WTC11 (cell line): ENCODE data around the gene ZCCHC2. TPM values are rescaled to one million over a fixed set of nuclear protein-coding genes. Genes with fewer than 3 reads are reported as not detected.

Experiments used
- ATAC-seq: fragments of 200-7000 bp; cut with Tn5 transposase; 2 replicates; pipeline ENCODE4 v1.10.0; 2021; ENCODE audit warnings: mild to moderate bottlenecking, moderate library complexity
- CTCF ChIA-PET: fragments of 300-600 bp; sonication (Branson Sonifier 250); formaldehyde crosslinking; loops from one replicate; lab custom pipeline; 2021; ENCODE audit warnings: antibody characterized with exemption; lab: Charles Lee
- POLR2A ChIA-PET: fragments of 350-600 bp; sonication (Branson Sonifier 250); formaldehyde crosslinking; loops from one replicate; lab custom pipeline; 2021; ENCODE audit warnings: antibody characterized with exemption; lab: Charles Lee
- DNase-seq: peaks from one replicate; pipeline ENCODE4 v3.0.0; 2021; ENCODE audit warnings: low spot score
- H3K27ac Mint-ChIP-seq: 2 replicates; pipeline ENCODE4 v1.8.0; 2021; ENCODE audit warnings: mixed read lengths
- H3K27me3 Mint-ChIP-seq: 2 replicates; pipeline ENCODE4 v1.8.0; 2021; ENCODE audit warnings: low read depth, mild to moderate bottlenecking, moderate library complexity, mixed read lengths
- H3K36me3 Mint-ChIP-seq: 2 replicates; pipeline ENCODE4 v1.8.0; 2021; ENCODE audit warnings: mixed read lengths
- H3K4me1 Mint-ChIP-seq: 2 replicates; pipeline ENCODE4 v1.8.0; 2022; ENCODE audit warnings: mixed read lengths
- H3K4me3 Mint-ChIP-seq: 2 replicates; pipeline ENCODE4 v1.8.0; 2021; ENCODE audit warnings: mild to moderate bottlenecking, moderate library complexity, mixed read lengths
- H3K9me3 Mint-ChIP-seq: 2 replicates; pipeline ENCODE4 v1.8.0; 2021; ENCODE audit warnings: mixed read lengths
- AFF4 ChIP-seq: sonication (generic); formaldehyde crosslinking; IDR thresholded peaks from 2 replicates; pipeline ENCODE4 v1.8.1; 2023; ENCODE audit warnings: mild to moderate bottlenecking, missing genetic modification reagents, borderline replicate concordance
- E2F5 ChIP-seq: sonication (generic); formaldehyde crosslinking; IDR thresholded peaks from 2 replicates; pipeline ENCODE4 v1.8.1; 2022; ENCODE audit warnings: mild to moderate bottlenecking, moderate library complexity, missing genetic modification reagents
- IRF2 ChIP-seq: sonication (generic); formaldehyde crosslinking; IDR thresholded peaks from 2 replicates; pipeline ENCODE4 v1.8.0; 2022; ENCODE audit warnings: low read depth, missing genetic modification reagents, borderline replicate concordance
- JAZF1 ChIP-seq: fragments of 250-450 bp; sonication (Bioruptor Pico); IDR thresholded peaks from 2 replicates; pipeline ENCODE4 v1.9.0; 2021; ENCODE audit warnings: moderate library complexity, mild to moderate bottlenecking, inconsistent platforms
- MXD4 ChIP-seq: fragments of 250-450 bp; sonication (Bioruptor Pico); IDR thresholded peaks from 2 replicates; pipeline ENCODE4 v1.8.0; 2021; ENCODE audit warnings: mild to moderate bottlenecking, moderate library complexity, borderline replicate concordance
- NFE2L1 ChIP-seq: sonication (generic); formaldehyde crosslinking; IDR thresholded peaks from 2 replicates; pipeline ENCODE4 v1.8.1; 2023; ENCODE audit warnings: missing genetic modification reagents
- OVOL2 ChIP-seq: fragments of 250-450 bp; sonication (Bioruptor Pico); IDR thresholded peaks from 2 replicates; pipeline ENCODE4 v1.9.0; 2021; ENCODE audit warnings: mild to moderate bottlenecking, borderline replicate concordance
- PRRX2 ChIP-seq: fragments of 250-450 bp; sonication (Bioruptor Pico); IDR thresholded peaks from 2 replicates; pipeline ENCODE4 v1.8.0; 2021; ENCODE audit warnings: mild to moderate bottlenecking
- RORB ChIP-seq: fragments of 250-450 bp; sonication (Bioruptor Pico); IDR thresholded peaks from 2 replicates; pipeline ENCODE4 v1.9.0; 2021; ENCODE audit warnings: mild to moderate bottlenecking
- SMAD3 ChIP-seq: sonication (generic); formaldehyde crosslinking; IDR thresholded peaks from 2 replicates; pipeline ENCODE4 v1.8.0; 2022; ENCODE audit warnings: missing genetic modification reagents, mild to moderate bottlenecking, borderline replicate concordance
- SMAD4 ChIP-seq: sonication (generic); formaldehyde crosslinking; IDR thresholded peaks from 2 replicates; pipeline ENCODE4 v1.8.0; 2022; ENCODE audit warnings: mild to moderate bottlenecking, missing genetic modification reagents
- TCF7 ChIP-seq: sonication (generic); formaldehyde crosslinking; IDR thresholded peaks from 2 replicates; pipeline ENCODE4 v1.8.0; 2022; ENCODE audit warnings: mild to moderate bottlenecking, low read depth, missing genetic modification reagents, moderate library complexity
- TEAD1 ChIP-seq: sonication (generic); formaldehyde crosslinking; IDR thresholded peaks from 2 replicates; pipeline ENCODE4 v1.8.0; 2022; ENCODE audit warnings: mild to moderate bottlenecking, missing genetic modification reagents
- TEAD4 ChIP-seq: sonication (generic); formaldehyde crosslinking; IDR thresholded peaks from 2 replicates; pipeline ENCODE4 v1.8.0; 2022; ENCODE audit warnings: mild to moderate bottlenecking, missing genetic modification reagents
- ZNF219 ChIP-seq: sonication (generic); formaldehyde crosslinking; IDR thresholded peaks from 2 replicates; pipeline ENCODE4 v1.8.0; 2023; ENCODE audit warnings: missing genetic modification reagents, mild to moderate bottlenecking, borderline replicate concordance
- ZNF281 ChIP-seq: sonication (generic); formaldehyde crosslinking; IDR thresholded peaks from 2 replicates; pipeline ENCODE4 v1.8.0; 2023; ENCODE audit warnings: mild to moderate bottlenecking, missing genetic modification reagents
- ZNF317 ChIP-seq: sonication (generic); formaldehyde crosslinking; IDR thresholded peaks from 2 replicates; pipeline ENCODE4 v1.8.1; 2023; ENCODE audit warnings: low read depth, mild to moderate bottlenecking, moderate library complexity, missing genetic modification reagents, borderline replicate concordance
- ZNF671 ChIP-seq: fragments of 250-450 bp; sonication (Bioruptor Pico); IDR thresholded peaks from 2 replicates; pipeline ENCODE4 v1.8.0; 2021; ENCODE audit warnings: mild to moderate bottlenecking
- total RNA-seq: library from RNA; stranded (reverse); gene quantifications from 3 replicates; pipeline ENCODE4 v1.2.3, GENCODE V29; 2021
- TF ChIP-seq, protein P1 (sequence below): sonication (generic); formaldehyde crosslinking; IDR thresholded peaks from 2 replicates; pipeline ENCODE4 v1.8.0; 2023; ENCODE audit warnings: missing genetic modification reagents
- TF ChIP-seq, protein P2 (sequence below): sonication (generic); formaldehyde crosslinking; IDR thresholded peaks from 2 replicates; pipeline ENCODE4 v1.8.1; 2023; ENCODE audit warnings: mild to moderate bottlenecking, missing genetic modification reagents, moderate library complexity

Gene ZCCHC2
- total RNA-seq, 1 experiment from 2014 or later, result 18.8 TPM

DNA sequence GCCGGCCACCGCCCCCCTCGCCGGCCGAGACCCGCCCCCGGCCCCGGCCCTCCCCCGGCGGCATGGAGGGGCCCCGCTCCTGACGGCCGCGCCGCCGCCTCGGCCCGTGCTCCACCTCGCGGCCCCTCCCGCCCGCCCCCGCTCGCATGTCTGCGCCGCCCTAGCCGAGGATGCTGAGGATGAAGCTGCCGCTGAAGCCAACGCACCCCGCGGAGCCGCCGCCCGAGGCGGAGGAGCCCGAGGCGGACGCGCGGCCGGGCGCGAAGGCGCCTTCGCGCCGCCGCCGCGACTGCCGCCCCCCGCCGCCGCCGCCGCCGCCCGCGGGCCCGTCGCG is 397 bp downstream of the ZCCHC2 start:
- no peak overlapping the region for H3K4me3 Mint-ChIP-seq
- no peak for ATAC-seq
- H3K36me3 Mint-ChIP-seq, result no peaks in the 10 kb centered on the region
- no peak for DNase-seq
- no peaks in the 10 kb centered on the region for H3K9me3 Mint-ChIP-seq
- TF ChIP-seq PRRX2 (CRISPR knock-in tag) (no peak), JAZF1 (CRISPR knock-in tag) (no peak), SMAD4 (CRISPR knock-in tag) (no peak), MXD4 (CRISPR knock-in tag) (no peak), NFE2L1 (CRISPR knock-in tag) (no peak), AFF4 (CRISPR knock-in tag) (no peak), ZNF281 (no peak), RORB (no peak), ZNF671 (no peak), IRF2 (CRISPR knock-in tag) (no peak), TEAD4 (CRISPR knock-in tag) (no peak), E2F5 (CRISPR knock-in tag) (no peak), ZNF317 (no peak)
- TF ChIP-seq, protein P1, sequence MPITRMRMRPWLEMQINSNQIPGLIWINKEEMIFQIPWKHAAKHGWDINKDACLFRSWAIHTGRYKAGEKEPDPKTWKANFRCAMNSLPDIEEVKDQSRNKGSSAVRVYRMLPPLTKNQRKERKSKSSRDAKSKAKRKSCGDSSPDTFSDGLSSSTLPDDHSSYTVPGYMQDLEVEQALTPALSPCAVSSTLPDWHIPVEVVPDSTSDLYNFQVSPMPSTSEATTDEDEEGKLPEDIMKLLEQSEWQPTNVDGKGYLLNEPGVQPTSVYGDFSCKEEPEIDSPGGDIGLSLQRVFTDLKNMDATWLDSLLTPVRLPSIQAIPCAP (CRISPR knock-in tag), result no peak
- TF ChIP-seq, protein P2, sequence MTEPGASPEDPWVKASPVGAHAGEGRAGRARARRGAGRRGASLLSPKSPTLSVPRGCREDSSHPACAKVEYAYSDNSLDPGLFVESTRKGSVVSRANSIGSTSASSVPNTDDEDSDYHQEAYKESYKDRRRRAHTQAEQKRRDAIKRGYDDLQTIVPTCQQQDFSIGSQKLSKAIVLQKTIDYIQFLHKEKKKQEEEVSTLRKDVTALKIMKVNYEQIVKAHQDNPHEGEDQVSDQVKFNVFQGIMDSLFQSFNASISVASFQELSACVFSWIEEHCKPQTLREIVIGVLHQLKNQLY (CRISPR knock-in tag), result no peak
- no peak overlapping the region for H3K27ac Mint-ChIP-seq
- ChIA-PET CTCF (interaction anchor here (1.0 to 4.6 kb wide), 2 partner anchors 98 to 199 kb away, joined by 5 to 23 read pairs; partner anchors contain the start of gene TNFRSF11A), POLR2A (interaction anchor here (1.3 kb wide), 1 partner anchor 192 kb away, joined by 3 read pairs; no protein-coding TSS in a partner anchor)
- peaks cover 33% of the 10 kb centered on the region for H3K27me3 Mint-ChIP-seq
- H3K4me1 Mint-ChIP-seq, result peaks cover 35% of the 10 kb centered on the region

DNA sequence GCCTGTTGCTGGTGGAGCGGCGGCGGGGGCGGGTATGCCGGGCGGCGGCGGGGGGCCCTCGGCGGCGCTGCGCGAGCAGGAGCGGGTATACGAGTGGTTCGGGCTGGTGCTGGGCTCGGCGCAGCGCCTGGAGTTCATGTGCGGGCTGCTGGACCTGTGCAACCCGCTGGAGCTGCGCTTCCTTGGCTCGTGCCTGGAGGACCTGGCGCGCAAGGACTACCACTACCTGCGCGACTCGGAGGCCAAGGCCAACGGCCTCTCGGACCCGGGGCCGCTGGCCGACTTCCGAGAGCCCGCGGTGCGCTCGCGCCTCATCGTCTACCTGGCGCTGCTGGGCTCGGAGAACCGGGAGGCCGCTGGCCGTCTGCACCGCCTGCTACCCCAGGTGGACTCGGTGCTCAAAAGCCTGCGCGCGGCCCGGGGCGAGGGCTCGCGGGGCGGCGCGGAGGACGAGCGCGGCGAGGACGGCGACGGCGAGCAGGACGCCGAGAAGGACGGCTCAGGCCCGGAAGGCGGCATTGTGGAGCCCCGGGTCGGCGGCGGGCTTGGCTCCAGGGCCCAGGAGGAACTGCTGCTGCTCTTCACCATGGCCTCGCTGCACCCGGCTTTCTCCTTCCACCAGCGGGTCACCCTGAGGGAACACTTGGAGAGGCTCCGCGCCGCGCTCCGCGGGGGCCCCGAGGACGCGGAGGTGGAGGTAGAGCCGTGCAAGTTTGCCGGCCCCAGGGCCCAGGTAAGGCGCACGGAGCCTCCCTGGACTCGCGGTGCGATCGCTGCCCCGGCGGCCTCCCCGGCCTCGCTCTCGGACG is 1.0 kb downstream of the ZCCHC2 start:
- H3K4me3 Mint-ChIP-seq, result peak overlapping the region; percentile 87
- H3K27ac Mint-ChIP-seq, result no peak overlapping the region
- peak; percentile 3 for ATAC-seq
- POLR2A ChIA-PET, result interaction anchor here (1.3 kb wide), 1 partner anchor 191 kb away, joined by 3 read pairs; no protein-coding TSS in a partner anchor
- peaks cover 33% of the 10 kb centered on the region for H3K27me3 Mint-ChIP-seq
- H3K36me3 Mint-ChIP-seq, result no peaks in the 10 kb centered on the region
- no peaks in the 10 kb centered on the region for H3K9me3 Mint-ChIP-seq
- CTCF ChIA-PET, result interaction anchor here (4.6 kb wide), 1 partner anchor 98 kb away, joined by 23 read pairs; no protein-coding TSS in a partner anchor
- DNase-seq, result peak; percentile 63
- H3K4me1 Mint-ChIP-seq, result peaks cover 37% of the 10 kb centered on the region
- no peak for TF ChIP-seq OVOL2
- TF ChIP-seq ZNF219 (CRISPR knock-in tag), result no peak
- 0 out of 2 replicates have a peak, but pooled peaks have one; percentile 14 for TF ChIP-seq TEAD1 (CRISPR knock-in tag)
- TF ChIP-seq TCF7, result no peak
- TF ChIP-seq AFF4 (CRISPR knock-in tag), result no peak
- no peak for TF ChIP-seq SMAD3
